Esophagus squamous epithelium (tissue), 5 donors: ENCODE measurements around the gene TATDN2. TPM values are rescaled to one million over a fixed set of nuclear protein-coding genes. Genes with fewer than 3 reads are reported as not detected.

Experiments
- DNase-seq: peaks from one replicate; lab custom pipeline; 2025; lab: John Stamatoyannopoulos, UW
- H3K27ac ChIP-seq, 4 donors: fragments of 200-600 bp; sonication (generic); one replicate each; pipeline ENCODE4 v1.5.1; 2016 to 2019; ENCODE audit warnings: mild to moderate bottlenecking in 1 of 4
- H3K27me3 ChIP-seq, 4 donors: fragments of 200-600 bp; sonication (generic); 1 replicate in 3 of 4; 2 replicates in 1 of 4; pipeline versions ENCODE4 v1.5.1 to v1.6.0; 2017 to 2021; ENCODE audit warnings: antibody characterized with exemption in 1 of 4
- H3K36me3 ChIP-seq, 3 donors: fragments of 200-600 bp; sonication (generic); one replicate each; pipeline ENCODE4 v1.5.1; 2016 to 2019
- H3K4me1 ChIP-seq, 3 donors: fragments of 200-600 bp; sonication (generic); one replicate each; pipeline ENCODE4 v1.5.1; 2017 to 2019
- H3K4me3 ChIP-seq, 4 donors: fragments of 200-600 bp; sonication (generic); 1 replicate in 3 of 4; 2 replicates in 1 of 4; pipeline ENCODE4 v1.5.1; 2016 to 2019; ENCODE audit warnings: mild to moderate bottlenecking in 2 of 4, moderate library complexity in 1 of 4
- H3K9me3 ChIP-seq, 3 donors: fragments of 200-600 bp; sonication (generic); one replicate each; pipeline ENCODE4 v1.5.1; 2016 to 2019
- POLR2A ChIP-seq, 4 donors: fragments of 450-650 bp; IDR thresholded peaks; one replicate each; pipeline ENCODE4 v1.6.1; 2017; ENCODE audit warnings: antibody characterized with exemption in 4 of 4, mild to moderate bottlenecking in 4 of 4, moderate library complexity in 3 of 4
- WGBS, 2 donors: methylation state at CpG; one replicate each; pipeline ENCODE4 v1.1.5; 2018; 5-methylcytosine and 5-hydroxymethylcytosine counted together
- intact Hi-C: fragments of 100-400 bp; cut with DNase I; formaldehyde crosslinking; loops from one replicate; pipeline ENCODE4 v1.15.0; 2022
- total RNA-seq, 4 donors: library from RNA; depleted of rRNA; stranded (reverse); fragments of >200 nt; gene quantifications; one replicate each; pipeline ENCODE4 v1.1.0, GENCODE V29; 2016
- TF ChIP-seq, protein P1 (sequence below), 6 experiments: fragments of 450-650 bp in 4 of 6; fragments of 200-600 bp in 2 of 6; sonication (generic) in 2 of 6; IDR thresholded peaks; one replicate each; pipeline ENCODE4 v1.5.1; 2016 to 2019; ENCODE audit warnings: antibody characterized with exemption in 6 of 6, mild to moderate bottlenecking in 4 of 6, moderate library complexity in 4 of 6
- donor health status: DM: yes; HTN: yes; CAD: no.

The TATDN2 gene
- total RNA-seq, 4 donors from 2014 or later, result 12.6 to 20.6 (median 17.1) TPM

DNA sequence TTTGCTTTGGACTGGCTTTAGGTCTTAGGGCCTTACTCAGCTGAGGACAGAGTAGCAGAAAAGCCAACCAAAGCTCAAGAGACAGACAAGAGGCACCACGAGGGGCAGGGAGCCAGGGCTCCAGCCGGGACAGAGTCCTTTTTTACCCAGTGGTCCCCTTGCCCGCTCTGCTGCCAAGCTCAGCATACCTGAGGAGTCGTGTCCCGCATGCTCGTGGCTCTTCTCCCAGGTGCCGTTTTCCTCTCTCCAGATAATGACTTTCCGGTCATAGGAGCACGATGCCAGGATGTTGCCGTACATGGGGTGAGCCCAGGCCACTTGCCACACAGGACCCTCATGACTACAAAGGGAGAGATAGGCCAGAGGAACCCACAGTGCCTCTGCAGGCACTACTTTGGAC, 64.1 kb downstream of the TATDN2 start:
- no peak for DNase-seq
- Histone ChIP-seq H3K36me3 (peaks cover 25 to 94% (median 59%) of the 10 kb centered on the region in 3 donors), H3K9me3 (no peaks in the 10 kb centered on the region), H3K27me3 (no peaks in the 10 kb centered on the region), H3K4me3 (no peak overlapping the region), H3K4me1 (peaks cover 0 to under 1% (median 0%) of the 10 kb centered on the region in 3 donors), H3K27ac (no peak overlapping the region)
- intact Hi-C loops, result no loop called here
- TF ChIP-seq, protein P1, sequence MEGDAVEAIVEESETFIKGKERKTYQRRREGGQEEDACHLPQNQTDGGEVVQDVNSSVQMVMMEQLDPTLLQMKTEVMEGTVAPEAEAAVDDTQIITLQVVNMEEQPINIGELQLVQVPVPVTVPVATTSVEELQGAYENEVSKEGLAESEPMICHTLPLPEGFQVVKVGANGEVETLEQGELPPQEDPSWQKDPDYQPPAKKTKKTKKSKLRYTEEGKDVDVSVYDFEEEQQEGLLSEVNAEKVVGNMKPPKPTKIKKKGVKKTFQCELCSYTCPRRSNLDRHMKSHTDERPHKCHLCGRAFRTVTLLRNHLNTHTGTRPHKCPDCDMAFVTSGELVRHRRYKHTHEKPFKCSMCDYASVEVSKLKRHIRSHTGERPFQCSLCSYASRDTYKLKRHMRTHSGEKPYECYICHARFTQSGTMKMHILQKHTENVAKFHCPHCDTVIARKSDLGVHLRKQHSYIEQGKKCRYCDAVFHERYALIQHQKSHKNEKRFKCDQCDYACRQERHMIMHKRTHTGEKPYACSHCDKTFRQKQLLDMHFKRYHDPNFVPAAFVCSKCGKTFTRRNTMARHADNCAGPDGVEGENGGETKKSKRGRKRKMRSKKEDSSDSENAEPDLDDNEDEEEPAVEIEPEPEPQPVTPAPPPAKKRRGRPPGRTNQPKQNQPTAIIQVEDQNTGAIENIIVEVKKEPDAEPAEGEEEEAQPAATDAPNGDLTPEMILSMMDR (IDR thresholded peaks at IDR 0.05), result no peak
- no peak for TF ChIP-seq POLR2A (IDR thresholded peaks at IDR 0.05)
- 69 to 84% methylated on average over 2 to 9 of the region's 10 CpGs for WGBS, 2 donors

DNA sequence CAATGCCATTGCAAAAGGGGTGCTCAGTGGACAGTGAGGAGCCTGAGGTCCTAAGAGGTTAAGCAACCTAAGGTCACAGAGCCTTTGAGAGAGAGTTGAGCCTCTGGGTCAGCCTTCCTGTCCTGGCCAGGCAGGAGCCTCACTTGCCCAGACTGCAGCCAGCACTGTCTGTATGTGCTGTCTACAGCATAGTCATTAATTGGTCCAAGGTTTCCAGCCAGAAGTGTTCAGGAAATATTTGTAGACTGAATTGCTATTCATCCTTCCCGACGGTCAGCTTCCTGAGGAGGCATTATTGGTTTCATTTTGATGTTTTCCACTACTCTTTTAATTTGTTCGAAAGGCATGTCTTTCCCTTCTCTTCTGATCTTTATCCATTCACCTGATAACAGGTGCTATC, 64.6 kb downstream of the TATDN2 start:
- no peak overlapping the region for H3K27ac ChIP-seq
- intact Hi-C loops, result no loop called here
- TF ChIP-seq, protein P1 (IDR thresholded peaks at IDR 0.05), result no peak
- no peak for TF ChIP-seq POLR2A (IDR thresholded peaks at IDR 0.05)
- no peak for DNase-seq
- no peak overlapping the region for H3K4me3 ChIP-seq
- no peaks in the 10 kb centered on the region for H3K27me3 ChIP-seq
- H3K9me3 ChIP-seq, result no peaks in the 10 kb centered on the region
- H3K4me1 ChIP-seq, result peaks cover 0 to 5% (median 0%) of the 10 kb centered on the region in 3 donors
- WGBS, 2 donors, result 77 to 88% methylated on average over 3 of the region's 3 CpGs
- peaks cover 25 to 94% (median 64%) of the 10 kb centered on the region in 3 donors for H3K36me3 ChIP-seq

DNA sequence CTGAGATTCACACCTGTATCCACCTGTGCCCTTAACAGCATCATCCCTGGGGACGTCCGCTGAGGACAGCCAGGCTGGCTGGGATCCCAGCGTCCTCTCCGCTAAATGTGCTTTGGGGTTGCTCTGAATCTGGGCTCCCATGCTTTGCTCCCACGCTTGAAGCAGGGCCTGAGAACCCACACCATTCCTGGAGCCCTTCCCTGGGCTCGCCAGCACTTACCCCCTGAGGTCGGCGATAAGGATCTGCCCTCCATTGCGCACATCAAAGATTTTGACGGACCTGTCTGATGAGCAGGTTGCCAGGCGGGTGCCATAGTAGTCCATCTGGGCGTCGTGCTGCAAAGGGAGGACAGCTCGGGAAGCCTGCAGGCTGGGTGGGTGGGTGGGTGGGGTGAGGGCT, 66.8 kb downstream of the TATDN2 start:
- no peak overlapping the region for H3K27ac ChIP-seq
- no peaks in the 10 kb centered on the region for H3K27me3 ChIP-seq
- TF ChIP-seq POLR2A (IDR thresholded peaks at IDR 0.05), result no peak
- TF ChIP-seq, protein P1 (IDR thresholded peaks at IDR 0.05), result no peak
- peaks cover 22 to 91% (median 64%) of the 10 kb centered on the region in 3 donors for H3K36me3 ChIP-seq
- no peak for DNase-seq
- no peak overlapping the region for H3K4me3 ChIP-seq
- peaks cover 3 to 27% (median 10%) of the 10 kb centered on the region in 3 donors for H3K4me1 ChIP-seq
- H3K9me3 ChIP-seq, result no peaks in the 10 kb centered on the region
- WGBS, 2 donors, result 93 to 97% methylated on average over 5 of the region's 14 CpGs
- intact Hi-C loops, result no loop called here

DNA sequence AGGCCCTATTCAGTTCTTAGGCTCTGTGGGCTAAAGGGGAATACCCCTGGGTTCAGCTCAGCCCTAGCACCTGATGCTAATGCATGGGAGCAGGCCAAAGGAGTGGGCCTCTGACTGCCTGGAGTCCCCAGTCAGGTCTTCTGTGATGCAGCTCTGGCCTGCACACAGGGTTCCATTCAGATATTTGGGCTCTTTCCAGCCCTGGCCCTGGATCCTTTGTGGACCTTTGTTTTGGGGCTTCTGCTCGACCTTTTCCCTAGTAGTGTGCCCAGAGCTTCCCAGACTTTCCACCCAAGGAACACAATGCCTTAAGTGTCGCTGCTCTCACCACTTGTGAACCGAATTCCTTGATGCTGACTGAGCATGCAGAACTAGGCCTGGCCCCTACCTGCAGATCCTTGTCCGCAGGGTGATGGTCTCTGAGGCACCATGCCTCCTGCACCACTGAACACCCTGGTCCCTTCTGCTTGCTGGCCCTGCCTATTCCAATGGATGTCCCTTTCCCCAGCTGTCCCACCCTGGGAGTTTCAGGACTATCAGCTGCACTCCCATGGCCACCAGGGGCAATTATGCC, 67.6 kb downstream of the TATDN2 start:
- peaks cover 7 to 31% (median 14%) of the 10 kb centered on the region in 3 donors for H3K4me1 ChIP-seq
- H3K27ac ChIP-seq, result no peak overlapping the region
- no peaks in the 10 kb centered on the region for H3K27me3 ChIP-seq
- H3K9me3 ChIP-seq, result no peaks in the 10 kb centered on the region
- TF ChIP-seq, protein P1 (IDR thresholded peaks at IDR 0.05), result no peak
- no peak for TF ChIP-seq POLR2A (IDR thresholded peaks at IDR 0.05)
- intact Hi-C loops, result no loop called here
- WGBS, 2 donors, result 86 to 93% methylated on average over 4 of the region's 4 CpGs
- H3K36me3 ChIP-seq, result peaks cover 17 to 84% (median 57%) of the 10 kb centered on the region in 3 donors
- no peak for DNase-seq
- H3K4me3 ChIP-seq, result no peak overlapping the region

DNA sequence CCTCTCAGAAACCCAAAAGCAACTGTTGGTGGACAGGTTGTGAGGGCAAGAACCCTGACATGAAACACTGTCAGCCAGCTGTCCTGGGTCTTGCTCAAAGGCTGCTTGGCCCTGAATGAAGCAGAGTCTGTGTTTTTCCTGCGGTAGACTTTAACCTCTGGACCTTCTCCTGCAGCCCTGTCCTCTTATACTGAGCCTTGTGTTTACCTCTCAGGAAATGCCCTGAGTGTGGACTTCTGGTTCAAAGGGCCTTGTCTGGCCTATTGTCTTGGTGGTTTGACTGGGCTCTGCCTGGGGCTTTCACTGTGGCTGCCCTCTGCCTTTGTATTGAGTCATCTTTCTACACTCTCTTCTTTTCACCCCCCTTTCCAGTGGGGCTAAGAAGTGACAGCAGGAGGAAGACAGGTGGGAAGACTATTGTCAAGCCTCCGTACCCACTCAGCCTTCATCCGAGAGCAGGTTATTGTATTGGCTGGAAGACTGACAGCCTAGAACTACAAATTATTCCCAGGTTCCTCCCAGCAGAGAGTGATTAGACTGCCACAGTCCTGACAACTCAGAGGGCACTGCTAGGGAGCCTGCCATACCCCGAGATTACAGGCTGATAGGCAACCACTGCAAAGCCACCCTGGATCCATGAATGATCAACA, 69.2 kb downstream of the TATDN2 start:
- no peak for DNase-seq
- intact Hi-C loops, result no loop called here
- Histone ChIP-seq H3K36me3 (peaks cover 14 to 68% (median 42%) of the 10 kb centered on the region in 3 donors), H3K27ac (no peak overlapping the region), H3K4me1 (peaks cover 7 to 36% (median 14%) of the 10 kb centered on the region in 3 donors), H3K27me3 (no peaks in the 10 kb centered on the region), H3K4me3 (no peak overlapping the region), H3K9me3 (no peaks in the 10 kb centered on the region)
- 85 to 100% methylated on average over 2 to 4 of the region's 4 CpGs for WGBS, 2 donors
- no peak for TF ChIP-seq POLR2A (IDR thresholded peaks at IDR 0.05)
- TF ChIP-seq, protein P1 (IDR thresholded peaks at IDR 0.05), result no peak
